GM19468 (cell line): ENCODE data around the gene ZNF765.
"Not testable (repeated sequence)": the region's sequence is repeated elsewhere in the genome, so short reads cannot be mapped to it uniquely, and the experiment has no call there.

Experiments
- ATAC-seq: cut with Tn5 transposase; IDR thresholded peaks from one replicate; pipeline ENCODE4 v1.9.1; 2021; ENCODE audit warnings: mild to moderate bottlenecking, moderate library complexity, moderate number of reproducible peaks; ENCODE audit not compliant: unreplicated experiment; ENCODE audit errors: extremely low read depth

Gene ZNF765

GRCh38 chr19:53420520-53421315, 25.8 kb downstream of the ZNF765 start:
- ATAC-seq = not testable (repeated sequence)

GRCh38 chr19:53422551-53422950, 27.6 kb downstream of the ZNF765 start:
- ATAC-seq = no peak

- not testable (repeated sequence) for ATAC-seq
Measured at GRCh38 chr19:53423074-53423473, 28.1 kb downstream of the ZNF765 start.

- ATAC-seq = not testable (repeated sequence)
Measured at GRCh38 chr19:53423680-53424079, 28.7 kb downstream of the ZNF765 start.

GRCh38 chr19:53424968-53425597, 30.1 kb downstream of the ZNF765 start:
- ATAC-seq = no peak

- ATAC-seq = peak; percentile 69
Measured at GRCh38 chr19:53431399-53432087, 36.6 kb downstream of the ZNF765 start, which contains the start of gene ZNF761. TSS of gene ZNF761 (plus strand) at chr19:53431984. CDS start at chr19:53447269, 15,285 bp downstream.

GRCh38 chr19:53432088-53432661, 37.2 kb downstream of the ZNF765 start:
- ATAC-seq = no peak

GRCh38 chr19:53443809-53444208, 48.9 kb downstream of the ZNF765 start:
- not testable (repeated sequence) for ATAC-seq

- not testable (repeated sequence) for ATAC-seq
Measured at GRCh38 chr19:53447196-53447595, 52.2 kb downstream of the ZNF765 start.

GRCh38 chr19:53455828-53456227, 60.9 kb downstream of the ZNF765 start:
- no peak for ATAC-seq

GRCh38 chr19:53460131-53460721, 65.3 kb downstream of the ZNF765 start:
- ATAC-seq = not testable (repeated sequence)

- no peak for ATAC-seq
Measured at GRCh38 chr19:53461866-53462265, 66.9 kb downstream of the ZNF765 start.

GRCh38 chr19:53462861-53463260, 67.9 kb downstream of the ZNF765 start:
- ATAC-seq = no peak

- no peak for ATAC-seq
Measured at GRCh38 chr19:53463263-53463662, 68.3 kb downstream of the ZNF765 start.

GRCh38 chr19:53466726-53467484, 72.0 kb downstream of the ZNF765 start:
- ATAC-seq = no peak

- peak; percentile 63 for ATAC-seq
Measured at GRCh38 chr19:53467485-53468262, 72.7 kb downstream of the ZNF765 start, which contains the start of gene ZNF813. TSS of gene ZNF813 (plus strand) at chr19:53467733. CDS start at chr19:53483823, 16,090 bp downstream.

- ATAC-seq = not testable (repeated sequence)
Measured at GRCh38 chr19:53468628-53469027, 73.7 kb downstream of the ZNF765 start.

- ATAC-seq = no peak
Measured at GRCh38 chr19:53471916-53472315, 77.0 kb downstream of the ZNF765 start.

GRCh38 chr19:53474832-53475231, 79.9 kb downstream of the ZNF765 start:
- not testable (repeated sequence) for ATAC-seq
